Left ventricle myocardium superior (tissue), 1 donor: ENCODE results near the gene STRAP. TPM values are rescaled to one million over a fixed set of nuclear protein-coding genes. Genes with fewer than 3 reads are reported as not detected.
"Not testable (repeated sequence)": the region's sequence is repeated elsewhere in the genome, so short reads cannot be mapped to it uniquely, and the experiment has no call there.

Source experiments
- ATAC-seq: fragments of 200-7000 bp; cut with Tn5 transposase; one replicate; pipeline ENCODE4 v1.9.1; 2020; ENCODE audit warnings: mild to moderate bottlenecking, moderate library complexity
- DNase-seq: peaks from one replicate; pipeline ENCODE4 v3.0.0-alpha.2; 2020
- intact Hi-C: fragments of 100-400 bp; cut with micrococcal nuclease; formaldehyde crosslinking; loops from one replicate; pipeline ENCODE4 v1.11.0; 2022
- total RNA-seq: library from RNA; stranded (reverse); fragmentation: NEBNext Ultra II Directional; extraction: Animal tissue kit (Norgen Biotek cat#: 25700); gene quantifications from one replicate; pipeline ENCODE4 v1.2.1, GENCODE V29; 2021
- donor health status: DM: no; HTN: yes; CAD: no; lungs with severe emphysema.

The STRAP gene
- total RNA-seq, 1 donor from 2014 or later = 128 TPM

- intact Hi-C loops = no loop called here
- DNase-seq = peak; percentile 92
- peak; percentile 100 for ATAC-seq
Observed at GRCh38 chr12:15910864-15911721, 28.9 kb downstream of the STRAP start, which contains the start of gene DERA. TSS of gene DERA (plus strand) at chr12:15911332. CDS start at chr12:15911384, 52 bp downstream.

- ATAC-seq = peak; percentile 53
- DNase-seq, intact Hi-C loops: not testable (repeated sequence)
Observed at GRCh38 chr12:15911931-15912330, 29.7 kb downstream of the STRAP start.

GRCh38 chr12:15914131-15914530 is 31.9 kb downstream of the STRAP start:
- intact Hi-C loops, DNase-seq, ATAC-seq: not testable (repeated sequence)

GRCh38 chr12:15918066-15918465 is 35.9 kb downstream of the STRAP start:
- intact Hi-C loops = no loop called here
- no peak for ATAC-seq
- no peak for DNase-seq

GRCh38 chr12:15919418-15919817 is 37.2 kb downstream of the STRAP start:
- ATAC-seq (no peak), DNase-seq (no peak)
- intact Hi-C loops = no loop called here

DNA sequence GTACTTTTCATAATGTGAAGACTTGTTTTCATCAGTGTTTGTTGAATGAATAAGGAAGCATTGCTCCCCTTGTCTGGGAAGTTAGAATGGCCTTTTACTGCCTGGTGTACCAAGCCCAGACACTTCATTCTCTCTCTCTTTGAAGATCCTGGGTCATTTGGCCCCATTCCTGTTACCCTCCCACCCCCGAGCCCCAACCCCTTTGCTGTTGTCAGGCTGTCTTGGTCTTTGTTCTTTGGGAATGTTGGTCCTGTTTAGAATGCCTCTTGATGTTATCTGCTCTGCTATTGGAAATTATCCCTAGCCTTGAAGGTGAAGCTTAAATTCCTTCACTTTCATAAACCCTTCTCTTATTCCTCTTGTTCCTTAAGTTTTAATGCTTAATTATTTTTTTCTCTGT is 42.8 kb downstream of the STRAP start:
- no peak for ATAC-seq
- intact Hi-C loops = no loop called here
- DNase-seq = no peak

- ATAC-seq (peak; percentile 43), DNase-seq (no peak)
- intact Hi-C loops = no loop called here
Observed at GRCh38 chr12:15928346-15928745, 46.2 kb downstream of the STRAP start.

GRCh38 chr12:15928870-15929571 is 46.8 kb downstream of the STRAP start:
- ATAC-seq = peak; percentile 89
- DNase-seq = peak; percentile 47
- intact Hi-C loops = no loop called here

DNA sequence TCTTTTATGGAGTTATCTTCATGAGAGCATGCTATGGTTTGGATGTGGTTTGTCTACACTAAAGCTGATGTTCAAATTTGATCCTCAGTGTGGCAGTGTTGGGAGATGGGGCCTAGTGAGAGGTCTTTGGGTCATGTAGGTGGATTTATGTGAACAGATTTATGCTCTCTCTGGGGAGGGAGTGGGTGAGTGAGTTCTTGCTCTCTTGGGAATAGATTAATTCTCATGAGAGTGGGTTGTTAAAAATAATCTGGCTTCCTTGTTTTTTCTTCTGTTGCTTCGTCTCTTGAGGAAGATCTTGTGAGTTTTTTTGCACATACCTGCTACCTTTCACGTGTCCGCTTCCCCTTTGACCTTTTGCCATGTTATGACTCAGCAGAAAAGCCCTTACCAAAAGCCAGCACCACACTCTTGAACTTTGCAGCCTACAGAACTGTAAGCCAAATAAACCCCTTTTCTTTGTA is 49.4 kb downstream of the STRAP start:
- intact Hi-C loops = no loop called here
- DNase-seq (no peak), ATAC-seq (no peak)

GRCh38 chr12:15932327-15932726 is 50.1 kb downstream of the STRAP start:
- no peak for ATAC-seq
- intact Hi-C loops = no loop called here
- no peak for DNase-seq

- DNase-seq = no peak
- no peak for ATAC-seq
- intact Hi-C loops = no loop called here
Observed at GRCh38 chr12:15932971-15933370, 50.8 kb downstream of the STRAP start.

DNA sequence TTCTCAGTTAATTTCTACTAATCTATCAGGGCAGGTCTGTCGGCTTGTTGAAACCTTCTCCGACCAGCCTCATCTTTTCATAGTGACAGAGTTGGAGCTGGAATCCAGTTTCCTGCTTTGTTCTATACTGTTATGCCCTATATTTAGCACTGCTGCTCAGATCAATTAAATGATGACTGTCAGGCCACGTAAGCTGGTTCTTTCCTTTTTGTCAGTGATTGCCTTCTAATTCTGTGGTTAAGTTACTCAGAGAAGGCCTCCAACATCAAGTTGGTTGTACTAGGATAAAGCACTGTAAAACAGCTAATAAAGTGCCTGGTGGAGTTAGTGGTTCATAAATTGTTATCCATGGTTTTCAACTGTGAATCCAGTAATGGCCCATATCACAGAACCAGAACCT is 51.6 kb downstream of the STRAP start:
- intact Hi-C loops = no loop called here
- DNase-seq = no peak
- no peak for ATAC-seq

- DNase-seq = no peak
- ATAC-seq = no peak
- intact Hi-C loops = no loop called here
Observed at GRCh38 chr12:15936751-15937150, 54.6 kb downstream of the STRAP start.

DNA sequence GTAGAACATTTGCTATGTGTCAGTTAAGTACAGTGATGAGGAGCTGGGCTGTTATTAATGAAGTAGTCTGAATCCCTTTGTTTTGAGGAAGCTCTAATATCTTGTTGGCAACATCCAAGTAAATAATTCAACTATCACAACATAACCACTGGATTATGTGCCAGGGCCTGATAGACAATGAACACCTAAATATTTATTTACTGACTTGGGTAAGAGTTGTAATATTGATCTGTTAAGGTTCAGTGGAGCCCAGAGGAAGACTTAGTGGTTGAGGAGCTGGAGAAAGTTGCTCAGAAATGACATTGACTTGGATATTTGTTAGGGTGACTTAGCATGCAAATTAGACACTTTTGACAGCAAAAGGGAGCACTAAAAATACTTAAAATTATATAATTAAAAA is 55.7 kb downstream of the STRAP start:
- DNase-seq (no peak), ATAC-seq (no peak)
- intact Hi-C loops = no loop called here

- intact Hi-C loops = no loop called here
- ATAC-seq (no peak), DNase-seq (no peak)
Observed at GRCh38 chr12:15939111-15939510, 56.9 kb downstream of the STRAP start.

- ATAC-seq = no peak
- intact Hi-C loops = no loop called here
- DNase-seq = no peak
Observed at GRCh38 chr12:15942475-15942874, 60.3 kb downstream of the STRAP start.

DNA sequence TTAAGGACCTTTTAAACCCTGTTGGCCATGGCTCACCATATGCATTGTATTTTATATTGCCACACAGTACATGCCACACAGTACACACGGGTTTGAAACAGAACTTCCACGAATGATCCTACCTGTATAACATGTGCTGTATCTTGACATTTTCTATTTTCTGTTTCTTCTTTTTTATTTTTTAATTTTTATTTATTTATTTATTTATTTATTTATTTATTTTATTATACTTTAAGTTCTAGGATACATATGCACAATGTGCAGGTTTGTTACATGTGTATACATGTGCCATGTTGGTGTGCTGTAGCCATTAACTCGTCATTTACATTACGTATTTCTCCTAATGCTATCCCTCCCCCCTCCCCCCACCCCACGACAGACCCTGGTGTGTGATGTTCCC is 61.3 kb downstream of the STRAP start:
- intact Hi-C loops, DNase-seq, ATAC-seq: not testable (repeated sequence)

GRCh38 chr12:15948461-15948860 is 66.3 kb downstream of the STRAP start:
- DNase-seq, ATAC-seq, intact Hi-C loops: not testable (repeated sequence)
